Thyroid gland (tissue), 4 donors: ENCODE measurements around the gene DOK1.
"Not testable (repeated sequence)": the region's sequence is repeated elsewhere in the genome, so short reads cannot be mapped to it uniquely, and the experiment has no call there.

Experiments
- CTCF ChIP-seq, 6 experiments: fragments of 200-600 bp in 3 of 6; fragments of 450-650 bp in 3 of 6; sonication (generic) in 3 of 6; IDR thresholded peaks; one replicate each; pipeline ENCODE4 v1.5.1; 2016 to 2019; ENCODE audit warnings: antibody characterized with exemption in 6 of 6, mild to moderate bottlenecking in 2 of 6, inconsistent platforms in 1 of 6, moderate library complexity in 1 of 6
- POLR2A ChIP-seq, 2 donors: fragments of 450-650 bp; IDR thresholded peaks; one replicate each; pipeline ENCODE4 v1.6.1; 2017; ENCODE audit warnings: antibody characterized with exemption in 2 of 2, mild to moderate bottlenecking in 2 of 2, moderate library complexity in 1 of 2

- TF ChIP-seq CTCF, POLR2A (IDR thresholded peaks at IDR 0.05): not testable (repeated sequence)
These were observed 6.5 kb downstream of the DOK1 start for GRCh38 chr2:74561022-74561421.
